AG10803 (cell line): ENCODE results near the gene ADAM33.

Experiments
- DNase-seq: peaks from one replicate; pipeline ENCODE4 v3.0.0; 2010; ENCODE audit warnings: low read depth
- H3K4me3 ChIP-seq: 2 replicates; pipeline ENCODE4 v1.5.1; 2011; ENCODE audit warnings: mild to moderate bottlenecking, low read length, control low read depth
- CTCF ChIP-seq: conservative IDR thresholded peaks from 2 replicates; pipeline ENCODE4 v1.5.1; 2011; ENCODE audit warnings: mild to moderate bottlenecking, low read length, control low read depth, inconsistent platforms

ADAM33 gene

GRCh38 chr20:3630429-3630828, 51.4 kb downstream of the ADAM33 start:
- TF ChIP-seq CTCF = no peak
- DNase-seq = no peak

GRCh38 chr20:3629893-3630292, 51.9 kb downstream of the ADAM33 start:
- no peak for TF ChIP-seq CTCF
- DNase-seq = no peak
- H3K4me3 ChIP-seq = no peak overlapping the region

More at GRCh38 chr20:3630429-3630828, 51.4 kb downstream of the ADAM33 start:
- no peak overlapping the region for H3K4me3 ChIP-seq

- H3K4me3 ChIP-seq = no peak overlapping the region
- no peak for DNase-seq
- TF ChIP-seq CTCF = no peak
Measured at GRCh38 chr20:3628502-3629314, 53.1 kb downstream of the ADAM33 start.

- no peak for TF ChIP-seq CTCF
- no peak overlapping the region for H3K4me3 ChIP-seq
- DNase-seq = no peak
Measured at GRCh38 chr20:3627476-3627875, 54.3 kb downstream of the ADAM33 start.

GRCh38 chr20:3622406-3622805, 59.4 kb downstream of the ADAM33 start:
- TF ChIP-seq CTCF = no peak
- no peak overlapping the region for H3K4me3 ChIP-seq
- DNase-seq = no peak

- no peak for DNase-seq
- no peak for TF ChIP-seq CTCF
- no peak overlapping the region for H3K4me3 ChIP-seq
Measured at GRCh38 chr20:3621111-3621510, 60.7 kb downstream of the ADAM33 start.
